Tibial artery (tissue), 4 donors: Measurements from ENCODE around the gene SLC25A21.

Experiments
- DNase-seq, 2 donors: peaks; one replicate each; pipeline ENCODE4 v3.0.0-alpha.2; 2019
- H3K27ac ChIP-seq, 2 donors: fragments of 200-600 bp; sonication (generic) in 1 of 2; 1 replicate in 1 of 2; 2 replicates in 1 of 2; pipeline ENCODE4 v1.5.1; 2018 to 2019; ENCODE audit warnings: mild to moderate bottlenecking in 1 of 2
- H3K27me3 ChIP-seq, 2 donors: fragments of 200-600 bp; sonication (generic) in 1 of 2; one replicate each; pipeline versions ENCODE4 v1.5.1 to v1.6.0; 2016 to 2019
- H3K36me3 ChIP-seq, 3 donors: fragments of 200-600 bp; sonication (generic) in 2 of 3; one replicate each; pipeline ENCODE4 v1.5.1; 2016 to 2019; ENCODE audit warnings: mild to moderate bottlenecking in 2 of 3
- H3K4me1 ChIP-seq, 4 donors: fragments of 200-600 bp; sonication (generic) in 2 of 4; 1 replicate in 3 of 4; 2 replicates in 1 of 4; pipeline ENCODE4 v1.5.1; 2016 to 2019
- H3K4me3 ChIP-seq, 2 donors: fragments of 200-600 bp; sonication (generic) in 1 of 2; 1 replicate in 1 of 2; 2 replicates in 1 of 2; pipeline ENCODE4 v1.5.1; 2018 to 2019; ENCODE audit warnings: mild to moderate bottlenecking in 2 of 2
- H3K9me3 ChIP-seq, 3 donors: fragments of 200-600 bp; sonication (generic) in 1 of 3; one replicate each; pipeline ENCODE4 v1.5.1; 2016 to 2019
- intact Hi-C: fragments of 100-400 bp; cut with DNase I; formaldehyde crosslinking; loops from one replicate; pipeline ENCODE4 v1.15.0; 2023; ENCODE audit warnings: low total_unique reads
- TF ChIP-seq, protein P1 (sequence below), 2 experiments: fragments of 200-600 bp in 1 of 2; fragments of 450-650 bp in 1 of 2; IDR thresholded peaks; one replicate each; pipeline ENCODE4 v1.5.1; 2017 to 2019; ENCODE audit warnings: antibody characterized with exemption in 2 of 2, mild to moderate bottlenecking in 1 of 2, moderate library complexity in 1 of 2

SLC25A21 gene

DNA sequence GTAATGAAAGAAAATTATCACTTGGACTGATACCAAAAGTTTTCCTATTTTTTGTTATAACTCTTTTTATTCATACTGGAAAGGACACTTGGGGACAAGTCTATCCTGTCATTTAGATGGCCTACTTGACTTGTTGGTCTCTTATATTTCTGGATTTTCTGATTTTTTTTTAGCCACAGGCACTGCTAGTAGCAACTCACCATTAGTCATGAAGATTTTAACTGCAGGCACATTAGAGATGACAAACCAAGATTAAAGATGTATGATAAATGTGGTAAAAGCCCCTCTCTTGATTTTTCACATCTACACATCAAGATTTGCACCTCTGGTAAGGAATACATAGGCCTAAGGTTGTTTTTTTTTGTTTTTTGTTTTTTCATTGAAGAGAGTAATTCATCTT, 217.0 kb downstream of the SLC25A21 start:
- H3K27me3 ChIP-seq, result no peaks in the 10 kb centered on the region
- no peaks in the 10 kb centered on the region for H3K4me1 ChIP-seq
- H3K9me3 ChIP-seq, result no peaks in the 10 kb centered on the region
- H3K36me3 ChIP-seq, result no peaks in the 10 kb centered on the region
- H3K27ac ChIP-seq, result no peak overlapping the region
- no peak overlapping the region for H3K4me3 ChIP-seq
- intact Hi-C loops, result no loop called here
- DNase-seq, result no peak
- TF ChIP-seq, protein P1, sequence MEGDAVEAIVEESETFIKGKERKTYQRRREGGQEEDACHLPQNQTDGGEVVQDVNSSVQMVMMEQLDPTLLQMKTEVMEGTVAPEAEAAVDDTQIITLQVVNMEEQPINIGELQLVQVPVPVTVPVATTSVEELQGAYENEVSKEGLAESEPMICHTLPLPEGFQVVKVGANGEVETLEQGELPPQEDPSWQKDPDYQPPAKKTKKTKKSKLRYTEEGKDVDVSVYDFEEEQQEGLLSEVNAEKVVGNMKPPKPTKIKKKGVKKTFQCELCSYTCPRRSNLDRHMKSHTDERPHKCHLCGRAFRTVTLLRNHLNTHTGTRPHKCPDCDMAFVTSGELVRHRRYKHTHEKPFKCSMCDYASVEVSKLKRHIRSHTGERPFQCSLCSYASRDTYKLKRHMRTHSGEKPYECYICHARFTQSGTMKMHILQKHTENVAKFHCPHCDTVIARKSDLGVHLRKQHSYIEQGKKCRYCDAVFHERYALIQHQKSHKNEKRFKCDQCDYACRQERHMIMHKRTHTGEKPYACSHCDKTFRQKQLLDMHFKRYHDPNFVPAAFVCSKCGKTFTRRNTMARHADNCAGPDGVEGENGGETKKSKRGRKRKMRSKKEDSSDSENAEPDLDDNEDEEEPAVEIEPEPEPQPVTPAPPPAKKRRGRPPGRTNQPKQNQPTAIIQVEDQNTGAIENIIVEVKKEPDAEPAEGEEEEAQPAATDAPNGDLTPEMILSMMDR (IDR thresholded peaks at IDR 0.05), result no peak

DNA sequence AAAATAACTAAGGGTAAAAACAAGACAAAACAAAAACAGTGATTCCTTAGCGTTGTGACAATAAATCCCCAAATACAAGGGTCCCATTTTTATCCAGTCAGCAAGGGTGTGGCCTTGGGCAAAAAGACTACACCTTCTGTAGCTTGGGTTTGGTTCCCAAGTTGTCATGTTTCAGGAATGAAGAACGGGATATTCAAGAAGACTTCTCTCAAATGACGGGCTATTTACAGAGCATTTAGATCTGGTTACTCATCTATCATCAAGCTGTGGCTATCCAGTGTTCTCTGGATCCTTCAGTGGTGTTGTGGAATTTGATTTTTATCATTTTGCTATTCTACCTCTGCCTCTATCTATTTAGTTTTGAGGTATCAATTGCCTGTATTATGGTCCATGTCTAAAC, 219.7 kb downstream of the SLC25A21 start:
- Histone ChIP-seq H3K27me3 (no peaks in the 10 kb centered on the region), H3K27ac (no peak overlapping the region), H3K36me3 (no peaks in the 10 kb centered on the region), H3K4me1 (no peaks in the 10 kb centered on the region), H3K9me3 (no peaks in the 10 kb centered on the region), H3K4me3 (no peak overlapping the region)
- intact Hi-C loops, result no loop called here
- DNase-seq, result no peak
- TF ChIP-seq, protein P1 (IDR thresholded peaks at IDR 0.05), result no peak

DNA sequence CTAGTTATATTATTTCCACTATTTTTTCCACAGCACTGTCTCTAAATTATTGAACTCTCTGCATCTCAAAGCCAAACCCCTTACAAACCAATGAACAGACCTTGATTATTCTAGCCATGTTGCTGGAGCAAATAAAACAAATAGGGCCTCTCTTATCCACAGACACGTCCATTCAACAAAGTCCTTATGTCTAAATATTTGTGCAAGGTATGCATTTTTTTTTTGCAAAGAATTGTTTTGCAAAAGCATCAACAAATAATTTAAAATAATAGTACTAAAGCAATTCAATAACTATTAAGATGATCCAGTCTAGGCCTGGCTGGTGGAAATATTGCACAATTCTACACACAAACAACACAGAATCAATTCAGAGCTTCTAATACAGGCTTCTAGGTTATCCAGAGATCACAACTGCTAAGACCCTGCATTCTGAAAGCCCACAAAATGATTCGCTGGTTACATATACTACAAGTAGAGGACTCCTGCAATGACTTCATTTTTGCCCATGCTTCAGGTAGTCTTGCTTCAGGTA, 221.0 kb downstream of the SLC25A21 start:
- H3K36me3 ChIP-seq, result no peaks in the 10 kb centered on the region
- no peak for DNase-seq
- TF ChIP-seq, protein P1 (IDR thresholded peaks at IDR 0.05), result no peak
- intact Hi-C loops, result no loop called here
- H3K4me1 ChIP-seq, result no peaks in the 10 kb centered on the region
- no peak overlapping the region for H3K4me3 ChIP-seq
- no peak overlapping the region for H3K27ac ChIP-seq
- H3K9me3 ChIP-seq, result no peaks in the 10 kb centered on the region
- no peaks in the 10 kb centered on the region for H3K27me3 ChIP-seq

DNA sequence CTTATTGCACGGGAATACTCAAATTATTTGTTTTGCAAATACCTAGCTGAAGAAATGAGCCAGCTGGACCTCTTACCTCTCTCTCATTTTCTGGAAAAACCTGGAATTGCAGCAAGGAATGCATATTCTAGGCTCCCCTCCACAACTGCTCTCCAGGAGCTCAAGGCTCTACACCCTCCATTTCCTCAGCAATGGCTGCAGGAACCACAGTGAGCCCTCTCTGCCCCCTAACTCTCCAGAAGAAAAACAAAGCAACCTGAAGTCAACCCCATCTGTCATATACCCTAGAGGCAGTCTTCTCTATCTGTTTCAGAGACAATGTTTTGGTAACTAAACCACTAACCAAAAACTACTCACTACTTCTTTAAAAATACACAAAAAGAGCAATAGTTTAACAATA, 221.6 kb downstream of the SLC25A21 start:
- H3K27me3 ChIP-seq, result no peaks in the 10 kb centered on the region
- H3K9me3 ChIP-seq, result no peaks in the 10 kb centered on the region
- TF ChIP-seq, protein P1 (IDR thresholded peaks at IDR 0.05), result no peak
- no peak overlapping the region for H3K4me3 ChIP-seq
- no peaks in the 10 kb centered on the region for H3K4me1 ChIP-seq
- intact Hi-C loops, result no loop called here
- H3K27ac ChIP-seq, result no peak overlapping the region
- no peak for DNase-seq
- no peaks in the 10 kb centered on the region for H3K36me3 ChIP-seq

DNA sequence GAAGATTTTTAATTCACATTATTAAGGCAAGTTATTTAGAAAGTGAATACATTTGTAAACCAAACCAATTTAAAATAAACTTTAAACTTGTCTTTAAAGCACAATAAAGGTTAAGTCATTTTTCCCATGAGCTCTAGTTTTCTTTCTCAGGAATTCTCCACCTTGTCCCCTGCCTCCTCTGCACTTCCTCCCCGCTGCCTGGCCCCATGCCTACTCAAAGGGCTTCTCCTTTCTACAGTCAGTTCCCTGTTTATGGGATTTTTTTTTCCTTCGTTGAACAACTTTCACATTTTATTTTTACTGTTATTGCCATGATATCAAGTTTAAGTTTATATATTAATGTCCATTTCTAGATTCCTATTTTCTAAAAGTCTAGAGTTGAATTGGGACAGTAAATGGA, 223.0 kb downstream of the SLC25A21 start:
- no peak for DNase-seq
- TF ChIP-seq, protein P1 (IDR thresholded peaks at IDR 0.05), result no peak
- Histone ChIP-seq H3K27me3 (no peaks in the 10 kb centered on the region), H3K4me1 (no peaks in the 10 kb centered on the region), H3K27ac (no peak overlapping the region), H3K4me3 (no peak overlapping the region), H3K36me3 (no peaks in the 10 kb centered on the region), H3K9me3 (no peaks in the 10 kb centered on the region)
- intact Hi-C loops, result loop anchor here (10.0 kb wide), 1 partner anchor 295 kb away; no protein-coding TSS in a partner anchor
